ENCODE results near the gene HK1. TPM values are rescaled to one million over a fixed set of nuclear protein-coding genes. Genes with fewer than 3 reads are reported as not detected.

HK1 gene
- total and polyA plus RNA-seq, 2 donors (not counting 1 experiment from before 2014, with no cell fraction given): 24.7 to 40.8 TPM

- Histone ChIP-seq H3K9ac (ENCODE audit: low read length) (no peak overlapping the region), H3K27me3 (replicated peaks in 1 of 4; ENCODE audit: control extremely low read depth in 1 of 4, control insufficient read depth in 3 of 4, insufficient read depth in 4 of 4, low read length in 3 of 4) (no peaks in the 10 kb centered on the region), H4K20me1 (ENCODE audit: control insufficient read depth, insufficient read depth, low read length, poor library complexity, severe bottlenecking) (no peaks in the 10 kb centered on the region), H3K79me2 (ENCODE audit: control insufficient read depth, insufficient read depth, low read length) (no peaks in the 10 kb centered on the region), H3K27ac (ENCODE audit: low read length in 2 of 2) (no peak overlapping the region), H3K4me2 (replicated peaks; ENCODE audit: low read depth, low read length, poor library complexity, severe bottlenecking) (no peak overlapping the region), H3K4me1 (ENCODE audit: control insufficient read depth in 2 of 2, insufficient read depth in 2 of 2, low read length in 2 of 2) (no peaks in the 10 kb centered on the region), H3K36me3 (replicated peaks in 1 of 2; ENCODE audit: control extremely low read depth in 1 of 2, control insufficient read depth in 1 of 2, extremely low read depth in 1 of 2, insufficient read depth in 2 of 2, low read length in 1 of 2) (no peaks in the 10 kb centered on the region), H2AFZ (ENCODE audit: insufficient read depth, low read depth, low read length, poor library complexity, severe bottlenecking) (no peak overlapping the region), H3K4me3 (ENCODE audit: control extremely low read depth in 1 of 5, extremely low read depth in 1 of 5, insufficient read depth in 1 of 5, low read depth in 2 of 5, low read length in 4 of 5) (no peak overlapping the region), H3K9me3 (ENCODE audit: control extremely low read depth in 1 of 3, control insufficient read depth in 2 of 3, insufficient read depth in 1 of 3, low read length in 2 of 3) (no peaks in the 10 kb centered on the region)
- DNase-seq (no peak), ATAC-seq (ENCODE audit: low read depth) (no peak)
- no peaks in the 10 kb centered on the region for H3K4me1 Mint-ChIP-seq
- ChIA-PET CTCF (no interaction called here), POLR2A (no interaction called here)
- no peak overlapping the region for H3K4me3 Mint-ChIP-seq
- H3K9me3 Mint-ChIP-seq (ENCODE audit: insufficient read depth): no peaks in the 10 kb centered on the region
- H3K27me3 Mint-ChIP-seq: peaks cover 5% of the 10 kb centered on the region
- H3K27ac Mint-ChIP-seq: no peak overlapping the region
- TF ChIP-seq EZH2 (IDR thresholded peaks at IDR 0.05; ENCODE audit: borderline replicate concordance, insufficient read depth, low read depth, low read length, poor library complexity, severe bottlenecking) (no peak), CTCF (IDR thresholded peaks at IDR 0.05) (no peak)
- intact Hi-C loops (cut with micrococcal nuclease): no loop called here
- 100% methylated on average over 1 of the region's 4 CpGs for WGBS (ENCODE audit: insufficient coverage)
These were observed 8.9 kb downstream of the HK1 start for GRCh38 chr10:69287181-69287580.

DNA sequence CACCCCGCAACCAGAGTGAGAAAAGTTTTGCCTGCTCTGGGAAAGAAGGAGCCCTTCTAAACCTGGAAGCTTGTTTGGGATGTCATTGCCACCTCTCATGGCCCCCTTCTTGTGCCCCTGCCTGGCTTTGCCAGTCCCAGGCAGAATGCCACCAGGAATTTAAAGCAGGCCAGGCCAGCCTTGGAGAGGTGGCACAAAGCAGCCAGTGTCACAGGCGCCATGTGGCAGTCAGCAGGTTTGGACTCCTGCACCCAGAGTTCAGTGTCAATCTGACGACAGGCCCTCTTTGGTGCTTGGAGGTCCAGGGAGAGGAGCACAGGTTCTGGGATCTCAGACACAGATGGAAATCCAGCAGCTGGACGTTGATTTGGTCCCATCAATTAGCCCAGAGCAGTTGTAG, 12.7 kb downstream of the HK1 start:
- Histone ChIP-seq H3K4me3 (ENCODE audit: control extremely low read depth in 1 of 5, extremely low read depth in 1 of 5, insufficient read depth in 1 of 5, low read depth in 2 of 5, low read length in 4 of 5) (no peak overlapping the region), H3K27ac (ENCODE audit: low read length in 2 of 2) (no peak overlapping the region), H3K9ac (ENCODE audit: low read length) (no peak overlapping the region), H3K4me1 (ENCODE audit: control insufficient read depth in 2 of 2, insufficient read depth in 2 of 2, low read length in 2 of 2) (no peaks in the 10 kb centered on the region), H3K79me2 (ENCODE audit: control insufficient read depth, insufficient read depth, low read length) (no peaks in the 10 kb centered on the region), H3K9me3 (ENCODE audit: control extremely low read depth in 1 of 3, control insufficient read depth in 2 of 3, insufficient read depth in 1 of 3, low read length in 2 of 3) (no peaks in the 10 kb centered on the region), H3K36me3 (replicated peaks in 1 of 2; ENCODE audit: control extremely low read depth in 1 of 2, control insufficient read depth in 1 of 2, extremely low read depth in 1 of 2, insufficient read depth in 2 of 2, low read length in 1 of 2) (no peaks in the 10 kb centered on the region), H3K4me2 (replicated peaks; ENCODE audit: low read depth, low read length, poor library complexity, severe bottlenecking) (no peak overlapping the region), H4K20me1 (ENCODE audit: control insufficient read depth, insufficient read depth, low read length, poor library complexity, severe bottlenecking) (no peaks in the 10 kb centered on the region), H2AFZ (ENCODE audit: insufficient read depth, low read depth, low read length, poor library complexity, severe bottlenecking) (no peak overlapping the region), H3K27me3 (replicated peaks in 1 of 4; ENCODE audit: control extremely low read depth in 1 of 4, control insufficient read depth in 3 of 4, insufficient read depth in 4 of 4, low read length in 3 of 4) (peaks cover 0 to 3% (median 0%) of the 10 kb centered on the region in 4 experiments)
- Mint-ChIP-seq H3K9me3 (ENCODE audit: insufficient read depth) (no peaks in the 10 kb centered on the region), H3K27ac (no peak overlapping the region), H3K4me3 (no peak overlapping the region), H3K4me1 (no peaks in the 10 kb centered on the region), H3K27me3 (peaks cover 2% of the 10 kb centered on the region)
- DNase-seq (no peak), ATAC-seq (ENCODE audit: low read depth) (no peak)
- no peak for TF ChIP-seq CTCF (IDR thresholded peaks at IDR 0.05)
- TF ChIP-seq EZH2 (IDR thresholded peaks at IDR 0.05; ENCODE audit: borderline replicate concordance, insufficient read depth, low read depth, low read length, poor library complexity, severe bottlenecking): no peak
- intact Hi-C loops (cut with micrococcal nuclease): no loop called here
- ChIA-PET POLR2A (no interaction called here), CTCF (no interaction called here)
- WGBS (ENCODE audit: insufficient coverage): 95% methylated on average over 3 of the region's 4 CpGs
